Thymus (tissue), 11 donors: Measurements from ENCODE around the gene ZNF639. TPM values are rescaled to one million over a fixed set of nuclear protein-coding genes. Genes with fewer than 3 reads are reported as not detected.

ENCODE experiments used
- DNase-seq, 9 donors: peaks; one replicate each; pipeline ENCODE4 v3.0.0-alpha.2; 2013; ENCODE audit warnings: low spot score in 9 of 9, low read depth in 6 of 9, missing footprints in 1 of 9
- H3K27ac ChIP-seq, 2 donors: one replicate each; pipeline ENCODE4 v1.5.1; 2013; ENCODE audit warnings: control low read depth in 1 of 2, low read depth in 1 of 2, low read length in 1 of 2, mild to moderate bottlenecking in 1 of 2, moderate library complexity in 1 of 2
- H3K27me3 ChIP-seq, 2 donors: one replicate each; pipeline ENCODE4 v1.5.1; 2013; ENCODE audit warnings: low read length in 1 of 2; ENCODE audit not compliant: control insufficient read depth in 2 of 2, insufficient read depth in 1 of 2
- H3K36me3 ChIP-seq, 2 donors: one replicate each; pipeline ENCODE4 v1.5.1; 2013; ENCODE audit warnings: low read length in 1 of 2, mild to moderate bottlenecking in 1 of 2, moderate library complexity in 1 of 2; ENCODE audit not compliant: control insufficient read depth in 2 of 2, insufficient read depth in 2 of 2
- H3K4me1 ChIP-seq, 2 donors: one replicate each; pipeline ENCODE4 v1.5.1; 2013; ENCODE audit warnings: low read length in 2 of 2; ENCODE audit not compliant: control insufficient read depth in 2 of 2, insufficient read depth in 2 of 2
- H3K4me3 ChIP-seq, 2 donors: one replicate each; pipeline ENCODE4 v1.5.1; 2013; ENCODE audit warnings: low read length in 2 of 2, control low read depth in 1 of 2, mild to moderate bottlenecking in 1 of 2
- H3K9me3 ChIP-seq, 2 donors: one replicate each; pipeline ENCODE4 v1.5.1; 2013; ENCODE audit warnings: low read length in 1 of 2, mild to moderate bottlenecking in 1 of 2; ENCODE audit not compliant: control insufficient read depth in 2 of 2, insufficient read depth in 1 of 2
- whole genome bisulfite sequencing: extraction: QIAGEN DNeasy Blood & Tissue Kit; methylation state at CpG from one replicate; pipeline ENCODE4 v1.1.7; 2013; 5-methylcytosine and 5-hydroxymethylcytosine counted together
- polyA plus RNA-seq: library from polyadenylated mRNA; stranded (reverse); fragments of 200-250 nt; gene quantifications from one replicate; pipeline ENCODE4 v1.2.3, GENCODE V29; 2013
- total RNA-seq: library from RNA; stranded (reverse); fragments of 120-200 nt; gene quantifications from one replicate; pipeline ENCODE4 v1.2.4, GENCODE V29; 2013
- donor health status: healthy.

ZNF639 gene
- total and polyA plus RNA-seq, 2 donors = 31.9 to 36.4 TPM

GRCh38 chr3:179286331-179286730 lies 36.5 kb upstream of the ZNF639 start:
- Histone ChIP-seq H3K4me1 (no peaks in the 10 kb centered on the region), H3K9me3 (no peaks in the 10 kb centered on the region), H3K27ac (no peak overlapping the region), H3K4me3 (no peak overlapping the region), H3K36me3 (no peaks in the 10 kb centered on the region), H3K27me3 (no peaks in the 10 kb centered on the region)
- no peak for DNase-seq
- WGBS = 94% methylated on average over 6 of the region's 6 CpGs

GRCh38 chr3:179288845-179289244 lies 34.0 kb upstream of the ZNF639 start:
- Histone ChIP-seq H3K27ac (no peak overlapping the region), H3K36me3 (no peaks in the 10 kb centered on the region), H3K9me3 (no peaks in the 10 kb centered on the region), H3K27me3 (no peaks in the 10 kb centered on the region), H3K4me1 (no peaks in the 10 kb centered on the region), H3K4me3 (no peak overlapping the region)
- 84% methylated on average over 4 of the region's 4 CpGs for WGBS
- no peak for DNase-seq

DNA sequence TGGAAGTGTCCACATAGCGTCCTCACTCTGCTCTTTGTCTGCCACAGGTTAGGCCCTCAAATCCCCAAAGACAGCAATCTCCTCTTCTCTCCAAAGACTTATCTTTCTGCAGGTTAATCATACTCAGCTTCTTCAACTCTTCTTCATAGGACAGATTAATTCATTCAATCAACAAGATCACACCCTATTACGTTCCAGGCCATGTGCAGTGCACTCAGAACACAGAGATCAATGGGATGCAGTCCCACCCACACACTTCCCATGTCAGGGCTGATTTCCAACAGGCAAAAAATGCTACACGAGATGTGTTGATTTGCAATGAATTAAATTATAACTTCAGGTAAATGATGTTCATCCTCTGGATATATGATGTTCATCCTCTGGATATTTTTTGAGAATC lies 33.5 kb upstream of the ZNF639 start:
- 75% methylated on average over 3 of the region's 3 CpGs for WGBS
- Histone ChIP-seq H3K4me3 (no peak overlapping the region), H3K27me3 (no peaks in the 10 kb centered on the region), H3K27ac (no peak overlapping the region), H3K36me3 (no peaks in the 10 kb centered on the region), H3K9me3 (no peaks in the 10 kb centered on the region), H3K4me1 (no peaks in the 10 kb centered on the region)
- no peak for DNase-seq

DNA sequence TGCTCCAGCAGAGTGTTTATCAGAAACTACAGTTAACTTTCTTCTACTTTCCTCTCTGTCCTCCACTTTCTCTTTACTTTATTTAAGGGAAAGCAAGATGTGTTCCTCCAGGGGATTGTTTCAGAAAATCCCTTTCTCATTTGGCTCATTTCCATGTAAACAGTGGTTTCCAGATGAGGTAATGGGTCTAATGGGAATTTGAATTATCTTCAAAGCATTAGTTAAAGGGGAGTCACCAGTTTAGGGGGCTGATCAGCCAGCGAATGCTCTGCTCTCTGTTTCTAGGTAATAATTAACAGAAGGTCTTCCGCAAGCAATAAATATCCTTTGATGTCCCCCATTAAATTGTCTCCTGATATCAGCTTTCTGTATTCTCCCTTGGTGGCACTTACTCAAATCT lies 30.4 kb upstream of the ZNF639 start:
- no peak for DNase-seq
- no peaks in the 10 kb centered on the region for H3K4me1 ChIP-seq
- H3K9me3 ChIP-seq = no peaks in the 10 kb centered on the region
- H3K36me3 ChIP-seq = no peaks in the 10 kb centered on the region
- H3K27ac ChIP-seq = no peak overlapping the region
- H3K27me3 ChIP-seq = no peaks in the 10 kb centered on the region
- no peak overlapping the region for H3K4me3 ChIP-seq
- 100% methylated on average over 2 of the region's 2 CpGs for WGBS

DNA sequence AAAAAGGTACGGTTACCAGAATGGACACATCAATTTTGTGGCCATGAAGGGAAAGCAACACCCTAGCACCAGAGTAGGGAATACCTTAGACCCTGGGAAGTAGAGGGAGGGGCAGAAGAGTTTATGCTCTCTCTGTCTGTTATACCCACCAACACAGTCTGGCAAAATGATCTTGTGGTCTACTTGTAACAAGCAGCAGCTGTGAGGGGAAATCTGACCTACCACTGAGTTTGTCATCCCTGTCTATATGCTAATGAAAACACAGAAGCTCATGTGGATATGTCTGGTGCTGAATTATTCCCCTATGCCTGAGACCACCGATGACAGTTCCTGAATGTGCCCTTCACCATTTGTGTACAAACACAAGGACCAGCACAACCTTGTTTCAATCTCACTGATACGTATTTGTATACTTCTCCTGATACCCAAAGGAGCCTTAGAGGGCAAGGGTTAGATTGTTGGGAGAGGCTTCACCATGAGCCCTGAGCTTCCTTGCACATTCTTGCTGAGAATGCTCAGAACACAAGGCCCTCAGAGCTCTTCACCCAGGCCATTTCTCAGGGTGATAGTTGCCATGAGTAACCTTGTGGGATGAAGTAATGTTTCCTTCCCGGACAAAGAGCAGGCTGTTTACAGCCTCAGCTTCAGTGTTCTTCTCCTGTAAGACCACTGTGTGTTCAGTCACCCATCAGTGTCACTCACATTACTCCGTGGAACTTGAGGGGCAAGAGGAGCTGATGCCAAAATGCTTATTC lies 24.7 kb upstream of the ZNF639 start:
- Histone ChIP-seq H3K27ac (no peak overlapping the region), H3K27me3 (no peaks in the 10 kb centered on the region), H3K4me3 (no peak overlapping the region), H3K36me3 (no peaks in the 10 kb centered on the region), H3K4me1 (no peaks in the 10 kb centered on the region), H3K9me3 (no peaks in the 10 kb centered on the region)
- 85% methylated on average over 5 of the region's 5 CpGs for WGBS
- no peak for DNase-seq

DNA sequence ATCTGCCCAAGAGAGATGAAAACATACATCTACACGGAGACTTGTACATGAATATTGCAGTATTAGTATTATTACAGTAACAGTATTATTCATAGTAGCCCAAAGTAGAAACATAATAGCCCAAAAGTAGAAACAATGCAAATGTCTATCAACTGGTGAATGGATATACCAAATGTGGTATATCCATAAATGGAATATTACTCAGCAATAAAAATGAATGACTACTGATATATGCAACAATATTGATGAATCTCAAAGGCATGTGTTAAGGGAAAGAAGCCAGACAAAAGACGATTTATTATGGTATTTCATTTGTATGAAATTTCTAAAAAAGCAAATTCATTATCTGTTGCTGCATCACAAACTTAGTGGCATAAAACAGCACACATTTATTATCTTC lies 23.5 kb upstream of the ZNF639 start:
- Histone ChIP-seq H3K27me3 (no peaks in the 10 kb centered on the region), H3K36me3 (no peaks in the 10 kb centered on the region), H3K4me3 (no peak overlapping the region), H3K9me3 (no peaks in the 10 kb centered on the region), H3K27ac (no peak overlapping the region), H3K4me1 (no peaks in the 10 kb centered on the region)
- WGBS = 98% methylated on average over 2 of the region's 2 CpGs
- DNase-seq = no peak

- H3K36me3 ChIP-seq = no peaks in the 10 kb centered on the region
- WGBS = 94% methylated on average over 5 of the region's 5 CpGs
- no peak overlapping the region for H3K4me3 ChIP-seq
- no peak for DNase-seq
- no peaks in the 10 kb centered on the region for H3K27me3 ChIP-seq
- no peaks in the 10 kb centered on the region for H3K9me3 ChIP-seq
- no peaks in the 10 kb centered on the region for H3K4me1 ChIP-seq
- H3K27ac ChIP-seq = no peak overlapping the region
Measured at GRCh38 chr3:179299999-179300613, 22.7 kb upstream of the ZNF639 start.

GRCh38 chr3:179301645-179302044 lies 21.2 kb upstream of the ZNF639 start:
- Histone ChIP-seq H3K4me1 (no peaks in the 10 kb centered on the region), H3K27ac (no peak overlapping the region), H3K36me3 (no peaks in the 10 kb centered on the region), H3K27me3 (no peaks in the 10 kb centered on the region), H3K4me3 (no peak overlapping the region), H3K9me3 (no peaks in the 10 kb centered on the region)
- no peak for DNase-seq
- 65% methylated on average over 3 of the region's 3 CpGs for WGBS

- DNase-seq = no peak
- H3K36me3 ChIP-seq = no peaks in the 10 kb centered on the region
- H3K27me3 ChIP-seq = no peaks in the 10 kb centered on the region
- H3K4me1 ChIP-seq = no peaks in the 10 kb centered on the region
- no peak overlapping the region for H3K27ac ChIP-seq
- 96% methylated on average over 7 of the region's 7 CpGs for WGBS
- H3K4me3 ChIP-seq = no peak overlapping the region
- H3K9me3 ChIP-seq = no peaks in the 10 kb centered on the region
Measured at GRCh38 chr3:179302111-179302510, 20.7 kb upstream of the ZNF639 start.
